ENCODE measurements around the gene CD38. TPM values are rescaled to one million over a fixed set of nuclear protein-coding genes. Genes with fewer than 3 reads are reported as not detected.

Gene CD38
- polyA plus RNA-seq, 2 of the 4 experiments (the other 2 are of a cell fraction) = 7.8 to 12.4 TPM

GRCh38 chr4:15781427-15782095 is 3.4 kb downstream of the CD38 start:
- H3K9me3 ChIP-seq = no peaks in the 10 kb centered on the region
- WGBS (ENCODE audit: missing lambda C conversion rate) = 70% methylated on average over 6 of the region's 6 CpGs
- ChIA-PET POLR2A (no interaction called here), CTCF (interaction anchor here (0.8 to 1.5 kb wide), 2 partner anchors 23 to 181 kb away, joined by 3 read pairs; partner anchors contain the start of gene FGFBP2)
- ATAC-seq = no peak
- H3K27ac ChIP-seq = no peak overlapping the region
- DNase-seq (ENCODE audit: low read depth in 1 of 2, low spot score in 1 of 2) = no peak
- H3K4me3 ChIP-seq = no peak overlapping the region
- no peak for FAIRE-seq
- peaks cover 8% of the 10 kb centered on the region; the same call in 2 of the 3 replicates for H3K4me1 ChIP-seq
- H3K4me2 ChIP-seq = no peak overlapping the region
- TF ChIP-seq POLR2AphosphoS2 (conservative IDR thresholded peaks at IDR 0.05; ENCODE audit: low read length) (no peak), HOXB5 (CRISPR knock-in tag; IDR thresholded peaks at IDR 0.05) (no peak), MAX (IDR thresholded peaks at IDR 0.05) (no peak)

DNA sequence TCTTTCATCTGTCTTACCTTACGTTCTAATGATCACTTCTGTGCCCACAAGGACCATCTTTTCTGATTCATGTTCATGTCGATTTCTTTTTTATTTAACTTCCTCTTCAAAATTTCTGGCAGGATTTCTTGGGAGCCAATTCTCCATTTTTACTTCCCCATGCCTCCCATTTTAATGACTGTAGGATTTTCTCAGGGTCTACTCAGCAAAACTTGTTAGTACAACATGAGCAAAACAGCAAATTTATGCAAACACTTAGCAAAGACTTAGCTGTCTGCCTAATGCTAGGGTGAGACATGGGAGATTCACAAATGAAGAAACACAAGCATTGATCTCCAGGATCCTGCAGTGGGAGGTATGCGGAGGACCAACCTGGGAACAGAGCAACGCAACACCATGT is 5.5 kb downstream of the CD38 start:
- POLR2A ChIA-PET = no interaction called here
- Histone ChIP-seq H3K4me2 (no peak overlapping the region), H3K4me1 (peaks cover 5% of the 10 kb centered on the region; the same call in 2 of the 3 replicates), H3K27ac (no peak overlapping the region), H3K9me3 (no peaks in the 10 kb centered on the region), H3K4me3 (no peak overlapping the region)
- no peak for ATAC-seq
- no peak for DNase-seq (ENCODE audit: low read depth in 1 of 2, low spot score in 1 of 2)
- FAIRE-seq = no peak
- 60% methylated on average over 4 of the region's 4 CpGs for WGBS (ENCODE audit: missing lambda C conversion rate)
- TF ChIP-seq, protein P1, sequence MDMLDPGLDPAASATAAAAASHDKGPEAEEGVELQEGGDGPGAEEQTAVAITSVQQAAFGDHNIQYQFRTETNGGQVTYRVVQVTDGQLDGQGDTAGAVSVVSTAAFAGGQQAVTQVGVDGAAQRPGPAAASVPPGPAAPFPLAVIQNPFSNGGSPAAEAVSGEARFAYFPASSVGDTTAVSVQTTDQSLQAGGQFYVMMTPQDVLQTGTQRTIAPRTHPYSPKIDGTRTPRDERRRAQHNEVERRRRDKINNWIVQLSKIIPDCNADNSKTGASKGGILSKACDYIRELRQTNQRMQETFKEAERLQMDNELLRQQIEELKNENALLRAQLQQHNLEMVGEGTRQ (IDR thresholded peaks at IDR 0.05) = no peak
- TF ChIP-seq HES2 (IDR thresholded peaks at IDR 0.05) (no peak), ESRRA (IDR thresholded peaks at IDR 0.05; ENCODE audit: borderline replicate concordance, low read length) (no peak), FOXS1 (CRISPR knock-in tag; IDR thresholded peaks at IDR 0.05) (no peak), POLR2AphosphoS2 (conservative IDR thresholded peaks at IDR 0.05; ENCODE audit: low read length) (no peak), ZFP36 (IDR thresholded peaks at IDR 0.05; ENCODE audit: borderline replicate concordance, partially characterized antibody) (no peak), MAX (IDR thresholded peaks at IDR 0.05) (no peak), TP53 (CRISPR knock-in tag; IDR thresholded peaks at IDR 0.05) (no peak)
- CTCF ChIA-PET = interaction anchor here (1.1 kb wide), 2 partner anchors 99 to 172 kb away, joined by 3 read pairs; no protein-coding TSS in a partner anchor

DNA sequence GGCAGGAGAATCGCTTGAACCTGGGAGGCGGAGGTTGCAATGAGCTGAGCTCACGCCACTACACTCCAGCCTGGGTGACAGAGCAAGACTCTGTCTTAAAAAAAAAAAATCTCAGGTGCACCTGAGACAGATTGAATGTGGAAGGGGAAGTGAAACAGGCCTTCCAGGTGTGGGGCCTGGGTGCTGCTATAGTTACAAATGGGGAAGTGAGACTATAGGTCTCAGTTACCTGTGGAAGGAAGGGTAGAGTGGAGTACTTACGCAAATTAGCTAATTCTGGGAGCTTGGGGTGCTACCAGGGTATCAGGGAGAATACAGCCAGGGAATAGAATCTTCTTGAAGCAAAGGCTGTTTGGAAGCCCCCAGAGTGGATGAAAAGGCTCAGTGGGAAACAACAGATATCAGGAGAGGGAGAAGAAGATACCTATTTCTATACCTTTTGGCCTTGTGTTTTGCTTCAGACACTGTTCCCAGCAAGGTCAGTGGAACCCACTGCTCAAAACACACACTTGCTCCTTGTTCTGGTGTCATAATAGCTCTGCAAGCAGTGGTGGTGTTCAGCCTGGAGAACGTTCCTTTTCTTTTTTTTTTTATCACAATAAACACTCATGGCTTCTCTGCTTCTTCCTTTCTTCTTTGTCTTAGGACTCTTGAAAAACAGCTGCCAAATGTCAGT is 7.0 kb downstream of the CD38 start:
- Histone ChIP-seq H3K4me2 (no peak overlapping the region), H3K4me3 (no peak overlapping the region), H3K4me1 (peaks cover under 1% of the 10 kb centered on the region; the same call in 2 of the 3 replicates), H3K9me3 (no peaks in the 10 kb centered on the region), H3K27ac (no peak overlapping the region)
- ATAC-seq (no peak), FAIRE-seq (no peak), DNase-seq (ENCODE audit: low read depth in 1 of 2, low spot score in 1 of 2) (no peak)
- WGBS (ENCODE audit: missing lambda C conversion rate) = 85% methylated on average over 5 of the region's 5 CpGs
- ChIA-PET POLR2A (no interaction called here), CTCF (interaction anchor here (1.5 kb wide), 2 partner anchors 20 to 97 kb away, joined by 5 to 8 read pairs; no protein-coding TSS in a partner anchor)
- TF ChIP-seq CHD4 (IDR thresholded peaks at IDR 0.05; ENCODE audit: borderline replicate concordance) (no peak), SREBF2 (IDR thresholded peaks at IDR 0.05) (no peak), NR3C1 (IDR thresholded peaks at IDR 0.05) (no peak), CTCF (IDR thresholded peaks at IDR 0.05) (no peak), EP300 (IDR thresholded peaks at IDR 0.05) (no peak), EHMT2 (IDR thresholded peaks at IDR 0.05; ENCODE audit: low read depth) (no peak), HOXB13 (CRISPR knock-in tag; IDR thresholded peaks at IDR 0.05; ENCODE audit: low read depth) (no peak), KDM5A (IDR thresholded peaks at IDR 0.05) (no peak), GATA3 (IDR thresholded peaks at IDR 0.05; ENCODE audit: borderline replicate concordance) (no peak), RARB (CRISPR knock-in tag; IDR thresholded peaks at IDR 0.05) (no peak), SMC3 (IDR thresholded peaks at IDR 0.05) (no peak)
- TF ChIP-seq, protein P2, sequence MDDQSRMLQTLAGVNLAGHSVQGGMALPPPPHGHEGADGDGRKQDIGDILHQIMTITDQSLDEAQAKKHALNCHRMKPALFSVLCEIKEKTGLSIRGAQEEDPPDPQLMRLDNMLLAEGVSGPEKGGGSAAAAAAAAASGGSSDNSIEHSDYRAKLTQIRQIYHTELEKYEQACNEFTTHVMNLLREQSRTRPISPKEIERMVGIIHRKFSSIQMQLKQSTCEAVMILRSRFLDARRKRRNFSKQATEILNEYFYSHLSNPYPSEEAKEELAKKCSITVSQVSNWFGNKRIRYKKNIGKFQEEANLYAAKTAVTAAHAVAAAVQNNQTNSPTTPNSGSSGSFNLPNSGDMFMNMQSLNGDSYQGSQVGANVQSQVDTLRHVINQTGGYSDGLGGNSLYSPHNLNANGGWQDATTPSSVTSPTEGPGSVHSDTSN (IDR thresholded peaks at IDR 0.05) = no peak
- TF ChIP-seq, protein P3, sequence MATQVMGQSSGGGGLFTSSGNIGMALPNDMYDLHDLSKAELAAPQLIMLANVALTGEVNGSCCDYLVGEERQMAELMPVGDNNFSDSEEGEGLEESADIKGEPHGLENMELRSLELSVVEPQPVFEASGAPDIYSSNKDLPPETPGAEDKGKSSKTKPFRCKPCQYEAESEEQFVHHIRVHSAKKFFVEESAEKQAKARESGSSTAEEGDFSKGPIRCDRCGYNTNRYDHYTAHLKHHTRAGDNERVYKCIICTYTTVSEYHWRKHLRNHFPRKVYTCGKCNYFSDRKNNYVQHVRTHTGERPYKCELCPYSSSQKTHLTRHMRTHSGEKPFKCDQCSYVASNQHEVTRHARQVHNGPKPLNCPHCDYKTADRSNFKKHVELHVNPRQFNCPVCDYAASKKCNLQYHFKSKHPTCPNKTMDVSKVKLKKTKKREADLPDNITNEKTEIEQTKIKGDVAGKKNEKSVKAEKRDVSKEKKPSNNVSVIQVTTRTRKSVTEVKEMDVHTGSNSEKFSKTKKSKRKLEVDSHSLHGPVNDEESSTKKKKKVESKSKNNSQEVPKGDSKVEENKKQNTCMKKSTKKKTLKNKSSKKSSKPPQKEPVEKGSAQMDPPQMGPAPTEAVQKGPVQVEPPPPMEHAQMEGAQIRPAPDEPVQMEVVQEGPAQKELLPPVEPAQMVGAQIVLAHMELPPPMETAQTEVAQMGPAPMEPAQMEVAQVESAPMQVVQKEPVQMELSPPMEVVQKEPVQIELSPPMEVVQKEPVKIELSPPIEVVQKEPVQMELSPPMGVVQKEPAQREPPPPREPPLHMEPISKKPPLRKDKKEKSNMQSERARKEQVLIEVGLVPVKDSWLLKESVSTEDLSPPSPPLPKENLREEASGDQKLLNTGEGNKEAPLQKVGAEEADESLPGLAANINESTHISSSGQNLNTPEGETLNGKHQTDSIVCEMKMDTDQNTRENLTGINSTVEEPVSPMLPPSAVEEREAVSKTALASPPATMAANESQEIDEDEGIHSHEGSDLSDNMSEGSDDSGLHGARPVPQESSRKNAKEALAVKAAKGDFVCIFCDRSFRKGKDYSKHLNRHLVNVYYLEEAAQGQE (IDR thresholded peaks at IDR 0.05) = no peak
